COLO668 (cell line): ENCODE data around the gene CDH9.

Experiments
- DNase-seq: peaks from one replicate; lab custom pipeline; 2025; ENCODE audit not compliant: unreplicated experiment; lab: John Stamatoyannopoulos, UW

The CDH9 gene, protein sequence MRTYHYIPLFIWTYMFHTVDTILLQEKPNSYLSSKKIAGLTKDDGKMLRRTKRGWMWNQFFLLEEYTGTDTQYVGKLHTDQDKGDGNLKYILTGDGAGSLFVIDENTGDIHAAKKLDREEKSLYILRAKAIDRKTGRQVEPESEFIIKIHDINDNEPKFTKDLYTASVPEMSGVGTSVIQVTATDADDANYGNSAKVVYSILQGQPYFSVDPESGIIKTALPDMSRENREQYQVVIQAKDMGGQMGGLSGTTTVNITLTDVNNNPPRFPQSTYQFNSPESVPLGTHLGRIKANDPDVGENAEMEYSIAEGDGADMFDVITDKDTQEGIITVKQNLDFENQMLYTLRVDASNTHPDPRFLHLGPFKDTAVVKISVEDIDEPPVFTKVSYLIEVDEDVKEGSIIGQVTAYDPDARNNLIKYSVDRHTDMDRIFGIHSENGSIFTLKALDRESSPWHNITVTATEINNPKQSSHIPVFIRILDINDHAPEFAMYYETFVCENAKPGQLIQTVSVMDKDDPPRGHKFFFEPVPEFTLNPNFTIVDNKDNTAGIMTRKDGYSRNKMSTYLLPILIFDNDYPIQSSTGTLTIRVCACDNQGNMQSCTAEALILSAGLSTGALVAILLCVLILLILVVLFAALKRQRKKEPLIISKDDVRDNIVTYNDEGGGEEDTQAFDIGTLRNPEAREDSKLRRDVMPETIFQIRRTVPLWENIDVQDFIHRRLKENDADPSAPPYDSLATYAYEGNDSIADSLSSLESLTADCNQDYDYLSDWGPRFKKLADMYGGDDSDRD

DNA sequence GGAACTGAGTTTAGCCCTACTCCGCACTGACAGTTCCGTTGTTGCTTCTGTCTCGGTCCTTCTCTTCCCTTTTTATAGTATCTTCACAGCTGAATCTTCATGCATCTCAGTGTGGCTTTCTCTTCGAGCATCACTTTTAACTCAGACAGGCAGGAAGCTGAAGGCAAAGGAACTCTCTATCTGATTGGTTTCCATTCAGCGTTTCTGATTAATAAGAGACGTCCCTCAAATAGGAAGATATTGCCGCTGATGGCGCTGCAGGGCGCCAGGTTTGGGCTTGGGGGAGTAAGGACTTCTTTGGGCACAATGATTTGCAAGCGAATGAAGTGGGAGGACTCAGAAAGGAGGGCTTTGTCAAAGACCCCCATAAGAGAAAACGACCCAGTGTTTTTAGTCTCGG lies at the start of gene CDH9:
Gene CDH9, minus strand, starts transcription at position 111 of the 400 bp plus-strand sequence. CDS start 50,253 bp downstream, outside the sequence.
- no peak for DNase-seq

DNA sequence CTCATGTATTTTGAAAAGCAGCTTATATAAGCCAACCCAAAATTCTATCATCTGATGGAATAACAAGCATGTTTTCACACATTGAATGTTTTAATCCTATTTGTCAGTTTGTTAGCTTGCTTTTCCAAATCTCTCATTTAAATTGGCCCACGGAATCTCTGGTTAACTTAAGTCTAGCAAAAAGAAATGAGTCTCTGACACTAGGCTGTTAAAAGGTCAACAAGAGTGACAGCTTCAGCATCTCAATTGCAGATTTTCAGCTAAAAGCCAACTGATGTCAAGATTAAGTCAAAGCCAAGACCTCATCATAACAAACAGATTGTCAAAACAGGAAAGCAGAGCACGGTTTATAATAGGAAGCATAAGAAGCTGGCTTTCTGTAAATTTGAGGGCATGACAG lies 49.4 kb upstream of the CDH9 start:
- no peak for DNase-seq

DNA sequence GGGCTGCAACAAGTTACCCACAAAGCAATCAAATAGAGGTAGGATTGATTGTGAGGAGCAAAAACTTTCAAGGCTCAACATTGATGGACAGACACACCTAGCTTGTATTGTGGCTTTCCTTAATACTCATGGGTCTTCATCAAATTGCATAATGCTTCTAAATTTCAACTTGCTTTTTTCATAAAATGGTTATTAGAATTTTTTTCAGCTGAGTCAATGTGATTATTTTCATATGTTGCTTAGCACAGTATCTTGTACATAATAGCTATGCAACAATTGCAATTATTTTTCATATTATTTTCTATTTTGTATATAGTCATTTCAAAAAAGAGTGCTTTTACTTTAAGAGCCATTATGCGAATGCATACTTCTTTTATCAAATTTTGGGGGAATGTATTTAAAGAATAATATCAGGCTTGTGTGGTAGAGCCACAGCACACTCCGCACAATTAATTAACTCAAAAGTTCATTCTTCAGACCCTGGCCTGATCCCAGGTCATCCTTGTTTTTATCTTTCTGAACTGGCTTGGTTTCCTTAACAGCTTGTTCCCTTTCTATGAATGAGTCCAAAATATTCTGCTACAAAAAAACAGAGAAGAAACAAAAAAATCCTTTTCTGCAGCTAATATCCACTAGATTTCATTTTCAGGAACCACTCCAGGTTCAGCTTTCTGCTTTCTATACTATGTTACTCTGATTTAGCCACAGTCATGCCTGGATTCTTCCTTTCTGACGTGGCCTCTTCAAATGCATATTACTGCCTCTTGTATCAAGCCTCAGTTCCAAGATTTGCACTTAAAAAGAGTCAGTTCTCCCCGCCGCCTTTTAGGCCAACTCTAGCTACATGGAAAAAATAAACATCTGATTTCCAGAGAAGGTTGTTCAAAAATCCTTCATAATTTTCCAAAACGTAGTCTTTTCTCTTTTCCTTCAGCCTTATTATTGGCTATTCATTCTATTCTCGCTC lies 45.3 kb upstream of the CDH9 start:
- no peak for DNase-seq

DNA sequence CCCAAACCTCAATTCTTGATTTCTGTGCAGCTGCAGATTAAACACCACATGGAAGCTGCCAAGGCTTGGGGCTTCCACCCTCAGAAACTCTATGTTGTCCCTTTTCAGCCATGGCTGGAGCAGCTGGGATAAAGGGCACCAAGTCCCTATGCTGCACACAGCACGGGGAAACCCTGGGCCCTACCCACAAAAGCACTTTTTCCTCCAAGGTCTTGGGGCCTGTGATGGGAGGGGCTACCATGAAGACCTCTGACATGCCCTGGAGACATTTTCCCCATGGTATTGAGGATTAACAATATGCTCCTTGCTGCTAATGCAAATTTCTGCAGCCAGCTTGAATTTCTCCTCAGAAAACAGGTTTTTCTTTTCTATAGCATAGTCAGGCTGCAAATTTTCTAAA lies 41.8 kb upstream of the CDH9 start:
- no peak for DNase-seq

DNA sequence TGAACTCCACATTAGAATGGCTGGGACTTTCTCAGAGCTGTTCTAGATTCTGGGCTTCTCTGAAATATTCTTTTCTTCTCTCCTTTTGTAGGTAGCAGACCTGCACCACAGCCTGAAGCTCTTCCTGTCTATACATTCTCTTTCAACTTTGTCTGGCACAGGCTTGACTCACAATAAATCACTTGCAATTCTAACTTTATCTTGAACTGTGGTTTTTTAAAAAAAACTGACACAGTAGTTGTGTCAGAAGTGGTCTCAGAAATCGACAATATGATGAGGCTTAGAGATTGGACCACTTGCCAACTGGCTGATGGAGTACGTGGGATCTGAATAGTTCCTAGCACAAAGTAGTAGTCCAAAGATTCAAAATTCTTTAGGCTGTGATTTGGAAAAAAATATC lies 24.1 kb upstream of the CDH9 start:
- no peak for DNase-seq

DNA sequence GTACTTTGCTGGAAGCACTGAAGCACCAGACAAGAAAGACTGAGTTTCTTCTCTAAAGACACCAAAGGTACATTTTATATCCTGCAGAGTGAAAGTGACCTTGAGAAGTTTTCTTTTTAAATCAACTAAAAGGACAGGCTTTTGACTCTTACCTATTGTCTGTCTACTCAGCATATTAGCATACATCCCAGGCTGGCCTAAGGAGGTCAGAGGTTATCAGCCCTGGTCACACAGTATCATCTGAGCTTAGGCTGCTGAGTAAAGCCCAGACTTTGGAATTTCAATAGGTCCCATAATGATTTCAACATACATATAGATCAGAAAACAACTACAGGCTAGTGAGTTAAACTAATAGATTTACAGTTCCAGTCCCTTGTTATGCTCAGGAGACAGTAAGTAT lies 10.1 kb upstream of the CDH9 start:
- no peak for DNase-seq

DNA sequence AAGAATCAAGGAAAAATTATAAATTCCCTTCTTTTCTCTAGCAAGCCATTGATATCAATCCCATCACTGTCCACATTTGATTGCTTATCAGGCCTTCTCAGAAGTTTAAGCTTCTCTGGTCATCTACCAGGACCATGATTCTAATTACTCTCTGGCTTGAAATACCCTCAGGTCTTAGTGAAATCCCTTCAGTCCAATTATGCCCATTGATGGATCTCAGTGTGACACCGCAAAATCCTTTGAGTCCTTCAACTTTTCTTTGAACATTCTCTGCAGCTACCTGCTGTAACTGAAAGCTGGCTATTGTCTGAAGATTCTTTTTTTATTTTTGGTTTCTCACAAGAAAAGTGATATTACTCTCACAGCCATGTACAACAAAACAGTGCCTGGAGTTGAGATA lies 3.0 kb upstream of the CDH9 start:
- no peak for DNase-seq

DNA sequence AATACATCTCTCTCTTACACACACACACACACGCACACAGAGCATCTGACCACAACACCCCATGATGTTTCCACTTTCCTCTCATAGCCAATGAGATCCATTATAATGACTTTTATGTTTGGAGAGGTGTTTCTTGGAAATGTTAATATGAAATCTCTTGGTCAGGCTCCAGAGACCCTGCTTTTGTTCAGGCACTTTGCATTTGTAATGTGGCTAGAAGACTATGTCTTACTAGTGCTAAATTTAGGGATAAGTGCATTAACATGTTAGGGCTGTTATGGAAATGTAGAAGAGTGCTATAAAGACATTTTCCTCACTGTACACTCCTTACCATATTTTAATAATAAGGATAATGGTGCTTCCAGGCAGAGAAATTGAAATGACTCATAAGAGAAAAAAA lies 3.8 kb downstream of the CDH9 start:
- DNase-seq = no peak

DNA sequence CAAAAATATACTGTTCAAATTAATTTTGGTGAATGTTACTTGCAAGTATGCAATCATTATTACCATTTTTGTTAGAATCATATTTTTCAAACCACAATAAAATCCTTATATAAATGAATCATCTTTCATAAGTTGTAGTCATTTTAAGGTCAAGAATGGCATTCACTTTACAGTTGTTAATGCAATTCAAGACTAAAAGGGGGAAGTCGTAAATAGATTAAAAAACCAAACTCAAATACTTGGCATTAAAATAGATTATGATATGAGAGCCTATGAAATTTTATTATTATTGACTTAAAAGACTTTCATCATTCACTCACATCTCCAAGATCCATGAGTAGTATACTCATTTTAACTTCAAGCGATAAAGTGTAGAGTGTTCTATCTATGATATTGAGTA lies 11.6 kb downstream of the CDH9 start:
- no peak for DNase-seq

DNA sequence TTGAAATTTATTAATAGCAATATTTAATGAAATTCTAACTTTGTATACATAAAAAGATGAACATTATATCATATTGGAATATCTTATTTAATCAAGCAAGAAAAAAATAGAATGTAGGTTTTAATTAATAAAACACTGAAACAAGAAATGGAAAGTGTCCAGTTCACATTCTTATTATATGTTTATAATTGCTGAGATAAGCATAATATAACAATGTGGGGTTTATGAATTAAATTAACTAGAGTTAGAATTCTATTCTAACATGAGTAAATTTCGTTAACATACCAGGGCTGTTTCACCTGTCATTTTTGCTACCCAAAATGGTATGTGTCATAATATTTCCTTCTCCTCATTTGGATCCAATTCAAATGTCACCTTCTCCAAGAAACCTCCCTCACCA lies 12.3 kb downstream of the CDH9 start:
- no peak for DNase-seq

DNA sequence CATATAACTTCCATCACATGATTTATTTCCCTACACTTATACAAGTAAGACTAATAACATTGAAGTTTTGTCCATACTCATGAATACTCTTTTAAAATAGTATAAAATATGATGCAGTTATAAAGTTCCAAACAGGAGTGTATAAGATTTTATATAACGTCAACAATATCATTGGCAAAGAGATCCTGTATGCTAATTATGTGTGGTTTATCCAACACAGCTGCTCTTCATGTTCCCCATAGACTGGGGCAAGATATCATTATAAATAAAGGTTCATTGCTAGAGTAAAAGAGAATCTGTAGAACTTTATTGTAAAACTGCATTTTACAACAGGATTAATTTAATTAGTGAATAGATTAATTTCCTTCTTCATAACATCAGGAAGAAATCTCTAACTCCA lies 16.9 kb downstream of the CDH9 start:
- DNase-seq = no peak

DNA sequence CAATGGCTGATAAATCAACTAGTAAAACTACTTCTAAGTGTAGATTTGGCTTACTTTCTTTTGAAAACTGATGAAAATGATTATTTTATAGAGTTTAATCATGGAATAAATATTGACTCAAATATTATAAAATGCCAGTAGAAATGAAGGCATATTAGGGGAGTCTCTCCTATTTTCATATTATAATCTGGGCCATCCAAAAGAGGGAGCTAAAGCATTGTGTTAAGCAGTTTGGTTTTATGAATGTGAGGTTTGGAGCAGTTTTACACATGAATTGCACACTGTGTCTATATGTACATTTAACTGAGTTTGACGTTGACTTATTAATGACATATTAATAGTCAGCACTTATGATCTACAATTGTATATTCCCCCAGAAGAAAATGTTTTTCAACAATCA lies 17.4 kb downstream of the CDH9 start:
- no peak for DNase-seq

DNA sequence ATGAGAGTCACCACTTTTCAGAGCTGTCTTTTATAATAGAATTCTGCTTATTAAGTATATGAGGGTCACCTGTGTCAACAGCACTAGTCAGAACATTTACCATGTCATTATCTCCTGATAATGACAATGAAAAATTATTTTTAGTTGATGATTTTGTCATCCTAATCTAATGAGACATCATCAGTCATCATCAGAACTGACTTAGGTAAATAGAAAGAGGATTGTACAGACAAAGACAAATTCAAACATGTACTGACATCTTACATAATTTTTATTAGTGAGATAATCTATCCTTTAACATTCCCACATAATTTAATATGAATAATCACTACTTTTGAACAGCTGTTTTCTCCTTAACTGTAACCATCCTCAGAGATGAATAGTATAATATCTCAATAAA lies 22.6 kb downstream of the CDH9 start:
- DNase-seq = no peak

DNA sequence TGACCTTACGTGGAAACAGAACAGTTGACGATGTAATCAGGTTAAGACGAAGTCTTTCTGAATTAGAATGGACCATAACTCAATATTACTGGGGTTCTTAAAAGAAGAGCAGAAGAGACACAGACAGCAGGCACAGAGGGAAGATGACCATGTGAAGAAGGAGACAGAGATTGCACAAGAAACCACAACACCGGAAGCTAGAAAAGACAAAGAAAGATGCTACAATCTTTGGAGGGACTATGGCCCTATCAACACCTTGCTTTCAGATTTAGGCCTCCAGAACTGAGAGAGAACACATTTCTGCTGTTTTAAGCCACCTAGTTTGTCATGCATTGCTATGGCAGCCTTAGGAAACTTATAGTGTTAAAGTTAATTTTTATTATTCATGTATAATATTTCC lies 27.1 kb downstream of the CDH9 start:
- DNase-seq = no peak

DNA sequence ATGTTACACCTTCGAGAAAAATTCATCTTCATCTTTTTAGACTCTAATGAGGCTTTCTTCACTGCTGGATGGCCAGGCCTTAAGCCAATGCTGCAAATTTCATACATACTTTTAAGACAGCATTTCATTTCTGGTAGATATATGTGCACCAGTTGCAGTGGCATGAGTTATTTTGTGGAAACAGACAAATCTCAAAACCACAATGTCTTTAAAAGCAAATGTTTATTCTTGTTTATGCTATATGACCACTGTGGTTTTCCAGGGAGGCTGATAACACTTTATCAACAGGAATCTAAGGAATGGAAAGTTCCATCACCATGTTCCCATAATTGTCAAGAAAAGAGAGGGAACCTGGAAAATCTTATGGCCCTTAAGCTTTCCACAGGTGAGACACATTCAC lies 27.7 kb downstream of the CDH9 start:
- DNase-seq = no peak

DNA sequence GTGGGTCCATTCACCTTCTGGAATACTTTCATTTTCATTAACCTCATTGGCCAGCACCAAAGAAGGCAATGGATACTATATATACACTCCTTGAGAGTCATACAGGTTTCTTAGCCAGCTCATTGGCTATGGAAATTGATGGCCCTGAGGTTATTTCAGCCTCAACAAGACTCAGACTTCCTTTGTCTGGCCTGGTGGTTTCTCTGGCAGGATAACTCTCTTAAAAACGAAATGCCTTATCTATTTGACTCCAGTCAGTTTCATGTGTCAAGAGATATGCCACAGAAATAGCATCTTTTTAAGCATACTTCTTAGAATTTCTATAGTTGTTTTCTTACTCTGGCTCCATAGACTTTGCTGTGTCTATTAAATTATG lies 28.9 kb downstream of the CDH9 start:
- no peak for DNase-seq

DNA sequence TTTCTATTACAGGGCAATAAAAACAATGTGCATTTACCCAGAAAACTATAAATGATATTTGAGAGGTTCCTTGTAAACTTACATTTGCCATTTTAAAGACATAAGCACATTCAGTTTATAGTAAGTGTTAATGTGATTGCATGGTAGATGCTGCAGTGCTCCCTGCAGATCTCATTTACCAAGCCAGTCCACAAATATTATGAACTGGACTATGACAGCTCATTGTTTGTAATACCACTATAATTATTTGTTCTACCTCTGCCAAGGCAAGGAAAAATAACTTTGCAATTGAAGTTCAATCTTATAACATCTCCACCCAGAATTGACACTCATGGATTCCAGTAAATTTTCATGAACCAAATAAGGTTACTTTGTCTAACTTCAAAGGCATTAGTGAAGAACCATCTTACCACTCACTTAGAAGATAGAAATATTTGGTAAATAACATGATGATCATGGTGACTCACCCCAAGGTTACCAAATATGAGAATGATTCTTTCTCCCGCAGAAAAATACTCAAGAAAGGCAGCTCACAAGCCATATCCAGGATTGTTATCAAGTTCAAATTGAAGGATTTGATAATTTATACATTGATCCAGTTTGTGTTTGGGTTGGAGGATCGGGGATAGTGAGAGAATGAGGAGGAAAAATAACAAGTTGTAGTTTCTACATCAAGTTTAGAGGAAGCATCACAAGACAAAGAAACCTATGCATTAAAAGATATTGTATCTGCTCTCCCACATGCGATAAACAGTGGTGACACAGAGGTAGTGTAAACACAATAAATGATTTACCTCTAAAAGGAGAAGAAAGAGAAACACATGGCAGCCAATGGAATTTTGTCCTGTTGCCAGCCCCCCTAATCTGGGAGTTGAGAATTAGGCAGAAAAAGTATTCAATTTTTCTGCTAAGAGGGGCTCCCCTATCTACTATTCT lies 29.5 kb downstream of the CDH9 start:
- no peak for DNase-seq

DNA sequence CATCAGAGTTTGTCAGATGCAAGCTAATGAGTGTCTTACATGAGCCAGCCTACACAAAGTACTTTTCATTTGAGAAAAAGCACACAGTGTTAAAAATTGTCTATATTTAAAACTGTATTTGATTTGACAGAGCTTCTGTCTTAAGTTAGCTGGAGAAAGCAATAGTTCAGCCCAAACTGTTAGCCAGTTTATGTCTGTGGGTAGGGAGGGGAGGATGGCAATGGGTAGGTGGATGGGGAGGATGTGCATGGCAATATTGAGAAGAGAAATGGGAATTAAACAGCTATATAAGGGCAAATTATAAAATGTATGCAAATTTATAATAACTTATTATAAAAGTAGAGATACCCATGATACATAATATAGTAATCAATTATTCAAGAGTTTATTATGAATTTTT lies 31.3 kb downstream of the CDH9 start:
- no peak for DNase-seq

DNA sequence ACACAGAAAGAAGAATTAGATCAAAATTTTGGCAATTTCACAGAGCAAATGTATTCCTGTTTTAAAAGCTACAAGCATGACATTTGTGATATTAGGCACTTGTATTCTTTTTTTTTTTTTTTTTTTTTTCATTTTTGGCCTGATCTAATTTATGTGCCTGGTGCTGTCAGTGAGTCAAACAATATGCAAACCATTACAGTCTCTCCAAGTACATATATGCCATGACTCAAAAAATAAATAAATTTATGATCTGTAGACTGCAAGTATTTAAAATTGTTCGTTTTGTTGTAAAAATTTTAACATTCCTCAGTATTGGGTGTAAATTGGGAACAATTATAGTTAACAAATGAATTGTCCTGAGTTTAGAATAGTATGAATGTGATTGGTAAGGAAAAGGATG lies 51.4 kb downstream of the CDH9 start:
- DNase-seq = no peak

DNA sequence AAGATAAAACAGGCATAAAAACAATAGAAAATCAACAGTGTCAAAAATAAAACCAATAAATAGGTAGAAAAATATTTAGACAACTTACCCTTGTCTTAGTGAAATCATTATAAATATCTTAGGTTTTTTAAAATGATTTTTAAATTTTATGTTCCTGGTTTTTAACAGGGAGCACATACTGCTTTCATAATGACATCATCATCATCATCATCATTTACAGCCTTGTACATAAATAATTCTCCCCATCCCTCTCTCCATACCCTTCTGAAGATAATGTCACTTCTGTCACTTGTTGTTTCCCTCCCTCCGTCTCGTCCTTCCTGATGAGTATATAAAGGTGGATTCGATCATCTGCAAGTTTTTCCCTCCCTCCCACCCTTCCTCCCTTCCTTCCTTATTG lies 56.6 kb downstream of the CDH9 start:
- DNase-seq = no peak
